Vagina (tissue), 2 donors: ENCODE data around the gene INSC. TPM values are rescaled to one million over a fixed set of nuclear protein-coding genes. Genes with fewer than 3 reads are reported as not detected.
A peak's percentile ranks its signal among the peaks of the same experiment; 100 is the strongest.

Source experiments
- DNase-seq, 2 donors: peaks; one replicate each; pipeline ENCODE4 v3.0.0-alpha.2; 2017; ENCODE audit errors: extremely low spot score in 2 of 2
- H3K27ac ChIP-seq: fragments of 200-600 bp; sonication (generic); one replicate; pipeline ENCODE4 v1.5.1; 2019
- H3K27me3 ChIP-seq: fragments of 200-600 bp; sonication (generic); one replicate; pipeline ENCODE4 v1.5.1; 2019
- H3K36me3 ChIP-seq, 2 donors: fragments of 200-600 bp; sonication (generic); one replicate each; pipeline ENCODE4 v1.5.1; 2017 to 2019
- H3K4me1 ChIP-seq: fragments of 200-600 bp; sonication (generic); one replicate; pipeline ENCODE4 v1.5.1; 2019
- H3K4me3 ChIP-seq, 2 donors: fragments of 200-600 bp; sonication (generic); 1 replicate in 1 of 2; 2 replicates in 1 of 2; pipeline ENCODE4 v1.5.1; 2016 to 2019
- H3K9me3 ChIP-seq: fragments of 200-600 bp; sonication (generic); one replicate; pipeline ENCODE4 v1.5.1; 2019
- POLR2A ChIP-seq, 2 donors: fragments of 450-650 bp; IDR thresholded peaks; one replicate each; pipeline ENCODE4 v1.6.1; 2017; ENCODE audit warnings: antibody characterized with exemption in 2 of 2, mild to moderate bottlenecking in 2 of 2, moderate library complexity in 2 of 2
- POLR2AphosphoS5 ChIP-seq, 2 donors: sonication (generic); formaldehyde crosslinking; IDR thresholded peaks; one replicate each; pipeline ENCODE4 v1.9.0; 2017; ENCODE audit warnings: antibody characterized with exemption in 2 of 2, mild to moderate bottlenecking in 2 of 2, low read depth in 1 of 2; ENCODE audit not compliant: insufficient read depth in 1 of 2
- intact Hi-C: fragments of 100-400 bp; cut with DNase I; formaldehyde crosslinking; loops from one replicate; pipeline ENCODE4 v1.15.1; 2023
- total RNA-seq: library from RNA; depleted of rRNA; stranded (reverse); fragments of >200 nt; gene quantifications from one replicate; pipeline ENCODE4 v1.2.3, GENCODE V29; 2016
- TF ChIP-seq, protein P1 (sequence below), 3 experiments: fragments of 450-650 bp in 2 of 3; fragments of 200-600 bp in 1 of 3; sonication (generic) in 1 of 3; IDR thresholded peaks; one replicate each; pipeline ENCODE4 v1.5.1; 2017 to 2019; ENCODE audit warnings: antibody characterized with exemption in 3 of 3, mild to moderate bottlenecking in 2 of 3, moderate library complexity in 2 of 3

INSC gene
- total RNA-seq, 1 donor from 2014 or later, result 3.2 TPM

- intact Hi-C loops, result no loop called here
- H3K36me3 ChIP-seq, result no peaks in the 10 kb centered on the region
- H3K27ac ChIP-seq, result no peak overlapping the region
- H3K9me3 ChIP-seq, result no peaks in the 10 kb centered on the region
- no peaks in the 10 kb centered on the region for H3K27me3 ChIP-seq
- no peak for DNase-seq
- TF ChIP-seq, protein P1, sequence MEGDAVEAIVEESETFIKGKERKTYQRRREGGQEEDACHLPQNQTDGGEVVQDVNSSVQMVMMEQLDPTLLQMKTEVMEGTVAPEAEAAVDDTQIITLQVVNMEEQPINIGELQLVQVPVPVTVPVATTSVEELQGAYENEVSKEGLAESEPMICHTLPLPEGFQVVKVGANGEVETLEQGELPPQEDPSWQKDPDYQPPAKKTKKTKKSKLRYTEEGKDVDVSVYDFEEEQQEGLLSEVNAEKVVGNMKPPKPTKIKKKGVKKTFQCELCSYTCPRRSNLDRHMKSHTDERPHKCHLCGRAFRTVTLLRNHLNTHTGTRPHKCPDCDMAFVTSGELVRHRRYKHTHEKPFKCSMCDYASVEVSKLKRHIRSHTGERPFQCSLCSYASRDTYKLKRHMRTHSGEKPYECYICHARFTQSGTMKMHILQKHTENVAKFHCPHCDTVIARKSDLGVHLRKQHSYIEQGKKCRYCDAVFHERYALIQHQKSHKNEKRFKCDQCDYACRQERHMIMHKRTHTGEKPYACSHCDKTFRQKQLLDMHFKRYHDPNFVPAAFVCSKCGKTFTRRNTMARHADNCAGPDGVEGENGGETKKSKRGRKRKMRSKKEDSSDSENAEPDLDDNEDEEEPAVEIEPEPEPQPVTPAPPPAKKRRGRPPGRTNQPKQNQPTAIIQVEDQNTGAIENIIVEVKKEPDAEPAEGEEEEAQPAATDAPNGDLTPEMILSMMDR (IDR thresholded peaks at IDR 0.05), result no peak
- no peak for TF ChIP-seq POLR2A (IDR thresholded peaks at IDR 0.05)
- no peak for TF ChIP-seq POLR2AphosphoS5 (IDR thresholded peaks at IDR 0.05; ENCODE audit: insufficient read depth in 1 of 2, low read depth in 1 of 2)
- no peaks in the 10 kb centered on the region for H3K4me1 ChIP-seq
- H3K4me3 ChIP-seq, result no peak overlapping the region
Observed at GRCh38 chr11:15118431-15118830, 3.7 kb downstream of the INSC start.

- no peak overlapping the region for H3K27ac ChIP-seq
- no peaks in the 10 kb centered on the region for H3K36me3 ChIP-seq
- H3K27me3 ChIP-seq, result no peaks in the 10 kb centered on the region
- no peaks in the 10 kb centered on the region for H3K9me3 ChIP-seq
- no peak overlapping the region for H3K4me3 ChIP-seq
- no peaks in the 10 kb centered on the region for H3K4me1 ChIP-seq
- TF ChIP-seq POLR2AphosphoS5 (IDR thresholded peaks at IDR 0.05; ENCODE audit: insufficient read depth in 1 of 2, low read depth in 1 of 2) (no peak), POLR2A (IDR thresholded peaks at IDR 0.05) (no peak)
- TF ChIP-seq, protein P1 (IDR thresholded peaks at IDR 0.05), result no peak
- intact Hi-C loops, result no loop called here
- DNase-seq, result peak in 1 of 2 donors; percentile 27
Observed at GRCh38 chr11:15119352-15119751, 4.6 kb downstream of the INSC start.

DNA sequence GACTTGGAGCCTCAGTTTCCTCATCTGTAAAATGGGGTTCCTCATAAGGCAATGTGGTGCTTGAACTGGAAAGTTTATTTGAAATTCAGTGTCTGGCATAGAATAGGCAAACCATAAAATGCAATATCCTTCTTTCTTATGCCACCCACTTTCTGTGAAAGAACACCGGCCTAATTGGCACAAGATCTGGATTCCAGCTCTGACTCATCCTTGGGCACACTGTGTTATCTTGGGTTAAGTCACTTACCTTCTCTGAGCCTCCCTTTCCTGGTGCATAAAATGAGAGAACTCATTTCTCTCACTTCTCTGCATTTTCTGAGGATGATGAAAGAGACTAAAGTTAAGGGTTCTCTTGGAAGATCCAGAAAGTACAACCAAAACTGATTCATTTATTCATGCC, 5.1 kb downstream of the INSC start:
- no peaks in the 10 kb centered on the region for H3K27me3 ChIP-seq
- no peak for TF ChIP-seq POLR2A (IDR thresholded peaks at IDR 0.05)
- TF ChIP-seq, protein P1 (IDR thresholded peaks at IDR 0.05), result no peak
- TF ChIP-seq POLR2AphosphoS5 (IDR thresholded peaks at IDR 0.05; ENCODE audit: insufficient read depth in 1 of 2, low read depth in 1 of 2), result no peak
- H3K36me3 ChIP-seq, result no peaks in the 10 kb centered on the region
- H3K27ac ChIP-seq, result no peak overlapping the region
- H3K9me3 ChIP-seq, result no peaks in the 10 kb centered on the region
- H3K4me1 ChIP-seq, result no peaks in the 10 kb centered on the region
- no peak for DNase-seq
- no peak overlapping the region for H3K4me3 ChIP-seq
- intact Hi-C loops, result no loop called here

DNA sequence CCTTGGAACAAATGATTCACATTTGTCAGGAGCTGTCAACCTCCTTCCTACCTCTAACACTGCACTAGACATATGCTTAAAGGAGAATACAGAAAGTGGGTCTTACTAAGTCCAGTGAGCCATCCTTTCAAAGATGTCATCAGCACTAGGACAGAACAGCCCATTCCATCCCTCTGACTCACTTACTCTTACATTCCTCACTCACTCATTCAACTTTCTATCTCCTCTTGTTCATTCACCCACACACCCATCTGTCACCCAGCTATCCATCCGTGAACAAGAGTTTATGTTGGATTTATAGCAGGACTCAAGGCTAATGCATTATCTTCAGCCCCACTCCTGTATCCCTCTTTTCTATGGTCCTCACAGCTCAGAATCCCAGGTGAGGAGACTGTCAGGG, 9.1 kb downstream of the INSC start:
- peak in 1 of 2 donors; percentile 8 for DNase-seq
- Histone ChIP-seq H3K27me3 (no peaks in the 10 kb centered on the region), H3K4me1 (no peaks in the 10 kb centered on the region), H3K36me3 (no peaks in the 10 kb centered on the region), H3K27ac (no peak overlapping the region), H3K9me3 (no peaks in the 10 kb centered on the region), H3K4me3 (no peak overlapping the region)
- intact Hi-C loops, result no loop called here
- TF ChIP-seq POLR2A (IDR thresholded peaks at IDR 0.05), result no peak
- TF ChIP-seq POLR2AphosphoS5 (IDR thresholded peaks at IDR 0.05; ENCODE audit: insufficient read depth in 1 of 2, low read depth in 1 of 2), result no peak
- TF ChIP-seq, protein P1 (IDR thresholded peaks at IDR 0.05), result no peak

DNA sequence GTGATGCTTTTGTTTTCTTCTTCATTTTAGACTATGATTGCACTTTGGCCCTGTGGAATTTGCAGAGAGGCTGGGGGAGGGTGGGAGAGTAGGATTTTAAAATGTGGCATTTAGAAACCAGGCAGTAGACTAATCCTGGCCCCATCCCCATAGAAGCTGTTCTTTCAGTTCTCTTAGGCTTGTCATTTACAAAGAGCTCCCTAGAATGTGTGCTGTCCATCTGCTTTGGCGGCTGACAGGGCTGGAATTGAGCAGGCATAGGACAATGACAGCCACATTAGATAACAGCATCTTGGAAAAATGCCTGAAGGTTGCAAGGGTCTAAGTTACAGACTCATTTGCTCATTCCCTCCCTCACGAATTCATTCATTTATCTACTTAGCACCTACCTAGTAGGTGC, 9.8 kb downstream of the INSC start:
- Histone ChIP-seq H3K9me3 (no peaks in the 10 kb centered on the region), H3K27ac (no peak overlapping the region), H3K27me3 (no peaks in the 10 kb centered on the region), H3K36me3 (no peaks in the 10 kb centered on the region), H3K4me1 (no peaks in the 10 kb centered on the region), H3K4me3 (no peak overlapping the region)
- peak in 1 of 2 donors; percentile 25 for DNase-seq
- intact Hi-C loops, result no loop called here
- TF ChIP-seq, protein P1 (IDR thresholded peaks at IDR 0.05), result no peak
- TF ChIP-seq POLR2A (IDR thresholded peaks at IDR 0.05) (no peak), POLR2AphosphoS5 (IDR thresholded peaks at IDR 0.05; ENCODE audit: insufficient read depth in 1 of 2, low read depth in 1 of 2) (no peak)
